Stimulated activated memory B cell treated with anti-CD40 and anti-IgM and Interleukin-4, amounts not matched to agents 10 μg/mL and 1 μg/mL and 100 μg/mL, for 72 hours (primary cell): Measurements from ENCODE around the gene COPS3.

ENCODE experiments used
- ATAC-seq: fragments of 150-1000 bp; cut with Tn5 transposase; 2 replicates; pipeline ENCODE4 v1.10.0; 2021
- H3K27ac Mint-ChIP-seq: one replicate; pipeline ENCODE4 v1.8.0; 2022; ENCODE audit warnings: mild to moderate bottlenecking, mixed read lengths
- H3K27me3 Mint-ChIP-seq: one replicate; pipeline ENCODE4 v1.8.0; 2022; ENCODE audit warnings: mixed read lengths
- H3K36me3 Mint-ChIP-seq: one replicate; pipeline ENCODE4 v1.8.0; 2022; ENCODE audit warnings: mixed read lengths
- H3K4me1 Mint-ChIP-seq: one replicate; pipeline ENCODE4 v1.8.0; 2022; ENCODE audit warnings: mixed read lengths
- H3K4me3 Mint-ChIP-seq: one replicate; pipeline ENCODE4 v1.8.0; 2022; ENCODE audit warnings: mild to moderate bottlenecking, moderate library complexity, mixed read lengths
- H3K9me3 Mint-ChIP-seq: one replicate; pipeline ENCODE4 v1.8.0; 2022; ENCODE audit warnings: mixed read lengths

The COPS3 gene

DNA sequence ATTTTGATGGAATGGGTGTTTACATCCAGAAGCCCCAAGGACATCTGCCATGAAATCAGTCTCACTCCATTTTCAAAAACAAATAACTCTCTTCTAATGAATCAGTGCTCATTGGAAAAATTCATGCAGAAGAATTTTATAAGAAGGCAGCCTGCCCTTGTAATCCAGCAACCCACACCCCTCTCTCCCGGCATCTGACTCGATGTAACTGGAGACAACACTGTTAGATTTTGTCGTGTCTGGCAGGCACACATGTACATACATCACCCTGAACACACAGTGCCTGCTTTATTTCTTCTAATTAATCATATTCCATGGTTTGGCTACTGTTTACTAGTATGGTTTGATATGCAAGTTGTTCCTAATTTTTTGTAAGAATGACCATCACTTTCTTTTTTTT is 63.1 kb downstream of the COPS3 start:
- ATAC-seq = no peak
- no peaks in the 10 kb centered on the region for H3K9me3 Mint-ChIP-seq
- no peak overlapping the region for H3K27ac Mint-ChIP-seq
- H3K4me1 Mint-ChIP-seq = no peaks in the 10 kb centered on the region
- no peak overlapping the region for H3K4me3 Mint-ChIP-seq
- H3K36me3 Mint-ChIP-seq = peaks cover 73% of the 10 kb centered on the region
- no peaks in the 10 kb centered on the region for H3K27me3 Mint-ChIP-seq

DNA sequence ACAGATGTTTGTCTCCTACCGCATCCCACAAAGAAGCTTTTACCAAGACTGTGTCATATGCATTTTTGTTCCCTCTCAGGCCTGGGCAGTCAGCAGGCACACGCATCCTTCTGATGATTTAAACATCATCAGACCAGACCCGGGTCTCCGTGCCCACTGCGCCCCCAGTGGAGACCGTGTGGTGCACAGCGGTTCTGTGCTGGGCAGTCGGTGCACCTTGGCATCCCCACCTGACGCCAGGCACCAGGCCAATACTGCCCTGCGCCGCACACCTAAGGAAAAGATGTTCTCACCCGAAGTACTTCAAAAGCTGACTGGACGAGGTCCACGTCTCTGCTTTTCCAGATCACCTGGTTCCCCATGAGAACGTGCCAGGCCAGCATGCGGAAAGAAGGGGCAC is 64.3 kb downstream of the COPS3 start:
- no peaks in the 10 kb centered on the region for H3K9me3 Mint-ChIP-seq
- no peak for ATAC-seq
- no peaks in the 10 kb centered on the region for H3K4me1 Mint-ChIP-seq
- H3K27me3 Mint-ChIP-seq = no peaks in the 10 kb centered on the region
- no peak overlapping the region for H3K27ac Mint-ChIP-seq
- H3K36me3 Mint-ChIP-seq = peaks cover 70% of the 10 kb centered on the region
- H3K4me3 Mint-ChIP-seq = no peak overlapping the region

DNA sequence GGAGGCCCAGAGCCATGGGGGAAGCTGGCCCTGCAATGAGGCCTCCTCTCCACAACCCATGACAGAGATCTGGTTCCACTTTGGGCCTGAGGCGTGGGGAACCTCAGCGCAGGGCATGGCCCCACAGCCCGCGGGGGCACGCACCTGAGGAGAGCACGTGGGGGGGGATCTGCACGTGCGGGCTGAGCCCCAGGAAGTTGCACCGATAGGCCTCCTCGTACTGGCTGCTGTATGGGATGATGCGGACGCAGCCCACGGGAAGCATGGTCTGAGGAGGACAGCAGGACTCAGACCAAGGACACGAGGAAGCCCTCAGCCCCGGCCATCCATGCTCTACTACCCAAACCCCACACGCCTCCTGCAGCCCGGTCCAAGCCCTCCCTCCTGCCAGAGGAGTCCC is 64.8 kb downstream of the COPS3 start:
- Mint-ChIP-seq H3K9me3 (no peaks in the 10 kb centered on the region), H3K4me3 (no peak overlapping the region), H3K27me3 (no peaks in the 10 kb centered on the region), H3K36me3 (peaks cover 65% of the 10 kb centered on the region), H3K4me1 (no peaks in the 10 kb centered on the region), H3K27ac (no peak overlapping the region)
- ATAC-seq = no peak

DNA sequence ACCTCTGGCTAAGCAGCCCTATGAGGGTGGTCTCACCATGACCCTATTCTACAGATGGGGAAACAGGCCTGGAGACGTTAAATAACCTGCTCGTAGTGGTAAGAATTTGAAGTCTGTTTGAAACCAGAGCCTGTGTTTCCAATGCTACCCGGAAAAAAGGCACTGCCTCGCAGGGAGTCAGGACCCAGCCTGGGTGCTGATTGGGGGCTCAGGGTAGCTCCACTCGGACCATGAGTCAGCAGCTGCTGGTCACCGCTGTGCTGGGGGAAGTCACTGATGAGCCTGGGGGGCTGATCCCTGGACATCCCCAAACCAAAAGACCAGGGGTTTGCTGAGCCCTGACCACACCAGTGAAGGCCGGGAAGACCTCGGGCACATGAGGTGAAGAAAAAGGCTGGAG is 65.5 kb downstream of the COPS3 start:
- Mint-ChIP-seq H3K36me3 (peaks cover 60% of the 10 kb centered on the region), H3K4me3 (no peak overlapping the region), H3K27ac (no peak overlapping the region), H3K27me3 (no peaks in the 10 kb centered on the region), H3K4me1 (no peaks in the 10 kb centered on the region), H3K9me3 (no peaks in the 10 kb centered on the region)
- ATAC-seq = no peak

DNA sequence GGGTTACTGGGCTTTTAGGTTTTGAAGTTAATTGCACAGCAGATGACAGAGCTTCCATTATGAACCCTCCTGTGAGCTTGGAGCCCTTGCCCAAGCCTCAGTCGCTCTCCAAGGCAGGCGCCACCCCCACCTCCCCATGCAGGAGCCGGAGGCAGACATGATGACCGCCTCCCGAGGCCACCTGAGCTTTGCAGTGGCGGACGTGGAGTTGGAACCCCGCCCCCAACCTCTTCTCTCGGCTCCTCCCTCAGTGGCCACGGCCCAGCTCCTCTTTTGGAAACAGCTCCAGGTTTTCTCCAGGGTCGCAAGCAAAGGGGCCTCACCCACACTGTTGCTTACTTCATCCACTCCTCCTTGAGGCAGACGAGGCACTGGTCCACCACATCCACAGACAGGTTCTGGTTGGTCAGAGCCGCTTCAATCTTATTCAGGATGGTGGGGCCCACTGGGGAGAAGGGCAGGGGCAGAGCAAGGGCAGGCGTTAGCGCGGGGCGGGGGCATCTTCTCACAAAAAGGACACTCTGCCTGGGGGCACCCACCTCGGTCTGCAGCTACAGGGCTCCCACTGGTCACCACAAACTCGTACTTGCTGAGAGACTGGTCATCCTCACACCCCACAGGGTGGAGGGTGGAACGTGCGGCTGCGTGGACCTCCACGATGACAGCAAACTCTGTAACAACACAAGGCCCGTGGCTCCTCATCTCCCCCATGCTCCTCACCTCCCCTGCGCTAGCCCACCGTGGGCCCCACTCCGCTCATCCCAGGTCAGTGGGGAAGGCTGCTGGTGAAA is 66.2 kb downstream of the COPS3 start:
- Mint-ChIP-seq H3K27ac (no peak overlapping the region), H3K4me3 (no peak overlapping the region), H3K36me3 (peaks cover 54% of the 10 kb centered on the region), H3K9me3 (no peaks in the 10 kb centered on the region), H3K27me3 (no peaks in the 10 kb centered on the region), H3K4me1 (no peaks in the 10 kb centered on the region)
- no peak for ATAC-seq

- H3K27me3 Mint-ChIP-seq = no peaks in the 10 kb centered on the region
- no peak overlapping the region for H3K4me3 Mint-ChIP-seq
- peaks cover 50% of the 10 kb centered on the region for H3K36me3 Mint-ChIP-seq
- H3K9me3 Mint-ChIP-seq = no peaks in the 10 kb centered on the region
- no peak for ATAC-seq
- H3K4me1 Mint-ChIP-seq = no peaks in the 10 kb centered on the region
- no peak overlapping the region for H3K27ac Mint-ChIP-seq
Measured at GRCh38 chr17:17213775-17214174, 67.3 kb downstream of the COPS3 start.

- no peaks in the 10 kb centered on the region for H3K27me3 Mint-ChIP-seq
- ATAC-seq = no peak
- peaks cover 4% of the 10 kb centered on the region for H3K9me3 Mint-ChIP-seq
- H3K36me3 Mint-ChIP-seq = peaks cover 20% of the 10 kb centered on the region
- H3K4me1 Mint-ChIP-seq = peaks cover 31% of the 10 kb centered on the region
- no peak overlapping the region for H3K27ac Mint-ChIP-seq
- no peak overlapping the region for H3K4me3 Mint-ChIP-seq
Measured at GRCh38 chr17:17207998-17208397, 73.0 kb downstream of the COPS3 start.

DNA sequence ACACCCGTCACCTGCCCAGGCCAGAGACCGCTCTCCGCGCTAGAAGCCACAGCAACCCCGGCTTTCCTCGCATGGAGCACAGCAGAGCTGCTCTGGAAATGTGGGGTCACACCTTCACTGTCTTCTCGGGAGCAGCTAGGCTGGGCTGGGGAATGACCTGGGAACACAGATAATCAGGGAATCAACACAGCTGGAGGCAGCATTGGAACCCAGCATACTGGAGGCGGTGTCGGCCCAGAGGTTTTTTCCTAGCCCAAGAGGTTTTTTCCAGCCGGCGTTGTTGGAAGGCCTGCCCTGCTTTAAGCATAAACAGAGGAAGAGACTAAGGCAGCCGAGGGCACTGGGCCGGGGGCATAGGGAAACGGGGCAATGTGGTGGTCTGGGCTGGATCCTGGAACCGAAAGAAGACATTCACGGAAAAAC is 74.1 kb downstream of the COPS3 start:
- Mint-ChIP-seq H3K27me3 (no peaks in the 10 kb centered on the region), H3K36me3 (peaks cover 24% of the 10 kb centered on the region), H3K9me3 (peaks cover 4% of the 10 kb centered on the region), H3K27ac (peak overlapping the region; percentile 82), H3K4me3 (peak overlapping the region; percentile 64), H3K4me1 (peaks cover 31% of the 10 kb centered on the region)
- ATAC-seq = no peak

GRCh38 chr17:17206124-17206912 is 74.7 kb downstream of the COPS3 start, which contains the start of gene PLD6:
TSS of gene PLD6 (minus strand) at chr17:17206333. CDS start at chr17:17206286, 47 bp downstream.
- H3K27me3 Mint-ChIP-seq = no peaks in the 10 kb centered on the region
- peak; percentile 89 for ATAC-seq
- peak within 1 kb of the TSS; percentile 82 for H3K27ac Mint-ChIP-seq
- H3K36me3 Mint-ChIP-seq = peaks cover 25% of the 10 kb centered on the region
- H3K9me3 Mint-ChIP-seq = peaks cover 4% of the 10 kb centered on the region
- H3K4me1 Mint-ChIP-seq = peaks cover 31% of the 10 kb centered on the region
- H3K4me3 Mint-ChIP-seq = peak within 1 kb of the TSS; percentile 83

GRCh38 chr17:17205368-17206123 is 75.5 kb downstream of the COPS3 start:
- Mint-ChIP-seq H3K4me1 (peaks cover 31% of the 10 kb centered on the region), H3K27me3 (no peaks in the 10 kb centered on the region), H3K4me3 (peak overlapping the region; percentile 83), H3K27ac (peak overlapping the region; percentile 82), H3K9me3 (peaks cover 4% of the 10 kb centered on the region), H3K36me3 (peaks cover 25% of the 10 kb centered on the region)
- peak; percentile 71 for ATAC-seq

DNA sequence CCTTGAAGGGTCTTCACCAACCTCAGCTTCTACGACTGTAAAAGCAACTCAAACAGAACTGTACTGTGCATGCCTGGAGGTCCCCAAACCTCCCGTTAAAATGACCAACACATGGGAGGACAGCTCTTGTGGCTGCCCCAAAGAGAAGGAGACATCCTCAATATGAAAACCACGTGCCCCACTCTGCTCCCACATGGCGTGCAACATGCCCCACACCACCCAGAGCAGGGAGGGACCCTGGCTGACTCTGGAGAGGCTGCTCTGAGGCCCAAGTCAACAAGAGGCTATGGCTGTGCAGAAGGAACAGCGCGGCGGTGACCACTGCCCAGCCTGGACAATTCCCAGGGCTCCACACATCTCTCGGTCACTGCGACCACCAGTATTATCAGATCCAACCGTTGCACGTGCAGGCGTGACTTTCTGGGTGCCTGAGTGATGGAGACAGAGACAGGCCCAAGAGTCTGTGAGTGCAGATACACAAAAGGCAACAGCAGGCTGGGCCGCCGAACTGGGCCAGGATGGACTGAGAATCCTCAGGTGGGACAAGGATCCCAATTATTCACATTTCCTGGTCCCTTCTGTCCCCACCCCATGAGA is 76.3 kb downstream of the COPS3 start:
- Mint-ChIP-seq H3K36me3 (peaks cover 25% of the 10 kb centered on the region), H3K27ac (peak overlapping the region; percentile 82), H3K4me1 (peaks cover 31% of the 10 kb centered on the region), H3K27me3 (no peaks in the 10 kb centered on the region), H3K4me3 (peak overlapping the region; percentile 83), H3K9me3 (peaks cover 4% of the 10 kb centered on the region)
- no peak for ATAC-seq

GRCh38 chr17:17204041-17204591 is 76.9 kb downstream of the COPS3 start:
- no peaks in the 10 kb centered on the region for H3K27me3 Mint-ChIP-seq
- ATAC-seq = no peak
- H3K36me3 Mint-ChIP-seq = peaks cover 25% of the 10 kb centered on the region
- peaks cover 4% of the 10 kb centered on the region for H3K9me3 Mint-ChIP-seq
- peak overlapping the region; percentile 83 for H3K4me3 Mint-ChIP-seq
- peak overlapping the region; percentile 82 for H3K27ac Mint-ChIP-seq
- H3K4me1 Mint-ChIP-seq = peaks cover 31% of the 10 kb centered on the region

DNA sequence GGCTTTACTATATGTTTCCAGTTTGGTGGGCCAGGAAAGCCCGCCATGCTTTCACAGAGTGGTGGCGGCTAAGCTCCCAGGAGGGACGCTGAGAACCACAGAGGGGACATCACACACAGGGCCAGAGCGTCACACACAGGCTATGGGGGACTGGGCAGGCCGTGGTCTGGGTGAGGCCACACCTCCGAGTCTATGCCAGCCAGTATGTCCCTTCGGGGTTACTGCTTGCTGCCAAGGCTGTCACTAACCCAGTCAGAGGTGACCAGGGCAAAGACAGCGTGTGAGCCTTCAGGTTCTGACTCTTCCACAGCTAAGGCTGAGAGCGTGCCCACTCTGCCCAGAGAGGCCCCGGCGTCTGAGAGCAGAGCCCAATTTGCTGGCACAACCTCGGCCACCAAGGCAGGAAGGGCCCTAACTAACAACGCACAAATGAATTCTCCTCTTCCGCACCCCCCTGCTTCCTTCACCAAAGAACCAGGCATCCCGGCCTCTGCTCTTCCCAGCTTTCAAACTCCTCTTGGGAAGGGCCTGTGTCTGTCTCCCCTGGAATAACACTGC is 77.8 kb downstream of the COPS3 start:
- peaks cover 31% of the 10 kb centered on the region for H3K4me1 Mint-ChIP-seq
- H3K27ac Mint-ChIP-seq = no peak overlapping the region
- ATAC-seq = no peak
- H3K27me3 Mint-ChIP-seq = no peaks in the 10 kb centered on the region
- peaks cover 4% of the 10 kb centered on the region for H3K9me3 Mint-ChIP-seq
- no peak overlapping the region for H3K4me3 Mint-ChIP-seq
- H3K36me3 Mint-ChIP-seq = peaks cover 25% of the 10 kb centered on the region

DNA sequence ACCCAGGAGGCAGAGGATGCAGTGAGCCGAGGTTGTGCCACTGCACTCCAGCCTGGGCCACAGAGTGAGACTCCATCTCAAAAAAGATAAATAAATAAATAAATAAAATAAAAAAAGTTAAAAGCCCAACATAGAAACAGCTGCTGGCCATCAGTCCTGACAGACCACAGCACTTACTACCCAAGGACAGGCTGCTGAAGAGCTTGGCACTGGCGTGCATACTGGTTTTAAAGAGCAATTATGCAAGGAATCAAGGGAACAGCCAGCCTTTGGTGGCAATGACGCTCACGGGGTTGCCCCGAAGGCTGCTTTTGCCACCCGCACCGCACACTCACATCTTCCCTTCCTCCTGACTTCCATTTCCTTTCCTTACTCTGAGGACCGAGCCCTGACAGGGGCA is 79.1 kb downstream of the COPS3 start:
- no peak for ATAC-seq
- Mint-ChIP-seq H3K36me3 (peaks cover 32% of the 10 kb centered on the region), H3K4me1 (peaks cover 30% of the 10 kb centered on the region), H3K4me3 (no peak overlapping the region), H3K27ac (no peak overlapping the region), H3K9me3 (peaks cover 4% of the 10 kb centered on the region), H3K27me3 (no peaks in the 10 kb centered on the region)
